Right ventricle myocardium superior (tissue), 1 donor: ENCODE results near the gene BPIFB1. TPM values are rescaled to one million over a fixed set of nuclear protein-coding genes. Genes with fewer than 3 reads are reported as not detected.

Source experiments
- ATAC-seq: fragments of 200-7000 bp; cut with Tn5 transposase; one replicate; pipeline ENCODE4 v1.9.1; 2020; ENCODE audit warnings: mild to moderate bottlenecking; ENCODE audit not compliant: poor library complexity
- DNase-seq: peaks from one replicate; pipeline ENCODE4 v3.0.0-alpha.2; 2020
- intact Hi-C: fragments of 100-400 bp; cut with DNase I; formaldehyde crosslinking; loops from one replicate; pipeline ENCODE4 v1.11.2; 2022
- total RNA-seq: library from RNA; stranded (reverse); fragmentation: NEBNext Ultra II Directional; extraction: Animal tissue kit (Norgen Biotek cat#: 25700); gene quantifications from one replicate; pipeline ENCODE4 v1.2.1, GENCODE V29; 2021
- donor health status: DM: no; HTN: yes; CAD: no; lungs with severe emphysema.

Gene BPIFB1
- total RNA-seq, 1 donor from 2014 or later = not detected

- intact Hi-C loops = no loop called here
- ATAC-seq = no peak
- no peak for DNase-seq
Measured at GRCh38 chr20:33312583-33312982, 29.6 kb downstream of the BPIFB1 start.

- ATAC-seq (no peak), DNase-seq (no peak)
- intact Hi-C loops = no loop called here
Measured at GRCh38 chr20:33313686-33314314, 30.8 kb downstream of the BPIFB1 start.

DNA sequence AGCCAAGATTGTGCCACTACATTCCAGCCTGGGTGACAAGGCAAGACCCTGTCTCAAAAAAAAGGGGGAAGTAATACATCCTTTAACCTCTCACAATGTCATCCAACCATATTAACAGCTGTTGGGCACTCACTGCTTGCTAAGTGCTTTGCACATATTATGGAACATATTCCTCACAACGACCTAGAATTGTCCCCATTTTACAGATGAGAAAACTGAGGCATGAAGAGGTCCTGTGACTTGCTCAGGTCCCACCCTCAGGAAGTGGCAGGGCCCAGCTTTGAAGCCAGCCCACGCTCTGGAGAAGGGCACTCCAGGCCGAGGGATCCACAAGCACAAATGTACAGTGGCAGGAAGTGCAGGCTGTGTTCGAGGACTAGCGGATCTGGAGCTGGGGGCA lies 33.3 kb downstream of the BPIFB1 start:
- ATAC-seq = no peak
- no peak for DNase-seq
- intact Hi-C loops = no loop called here

- ATAC-seq (no peak), DNase-seq (no peak)
- intact Hi-C loops = no loop called here
Measured at GRCh38 chr20:33316958-33317357, 33.9 kb downstream of the BPIFB1 start.

DNA sequence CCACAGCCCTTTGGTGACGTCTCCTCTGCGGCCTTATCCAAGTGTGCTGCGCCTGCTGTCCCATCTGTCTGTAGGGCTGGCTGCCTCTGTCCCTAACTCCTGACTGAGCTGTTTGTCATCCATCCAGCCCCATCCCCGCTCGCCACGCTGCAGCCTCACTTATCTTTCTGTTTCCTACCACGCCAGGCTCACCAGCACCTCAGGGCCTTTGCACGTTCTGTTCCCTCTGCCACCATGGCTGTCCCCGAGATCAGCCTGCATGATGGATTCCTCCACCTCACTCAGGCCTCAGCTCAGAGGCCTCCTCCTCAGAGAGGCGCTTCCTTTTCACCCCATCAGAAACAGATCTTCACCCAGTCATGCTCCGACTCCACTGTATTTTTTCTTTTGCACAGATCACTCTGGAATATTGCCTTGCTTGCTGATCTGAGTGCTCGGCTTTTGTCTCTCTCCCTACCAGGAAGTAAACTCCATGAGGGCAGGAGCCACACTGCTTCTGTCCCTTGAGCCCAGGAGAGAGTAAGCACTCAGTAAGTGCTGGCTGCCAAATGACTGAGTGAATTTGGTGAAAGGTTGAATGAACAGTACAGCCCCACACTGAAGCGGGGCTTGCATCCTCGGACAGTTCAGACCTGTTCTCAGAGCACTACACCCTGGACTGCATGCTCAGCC lies 34.5 kb downstream of the BPIFB1 start:
- ATAC-seq = no peak
- intact Hi-C loops = no loop called here
- DNase-seq = no peak

DNA sequence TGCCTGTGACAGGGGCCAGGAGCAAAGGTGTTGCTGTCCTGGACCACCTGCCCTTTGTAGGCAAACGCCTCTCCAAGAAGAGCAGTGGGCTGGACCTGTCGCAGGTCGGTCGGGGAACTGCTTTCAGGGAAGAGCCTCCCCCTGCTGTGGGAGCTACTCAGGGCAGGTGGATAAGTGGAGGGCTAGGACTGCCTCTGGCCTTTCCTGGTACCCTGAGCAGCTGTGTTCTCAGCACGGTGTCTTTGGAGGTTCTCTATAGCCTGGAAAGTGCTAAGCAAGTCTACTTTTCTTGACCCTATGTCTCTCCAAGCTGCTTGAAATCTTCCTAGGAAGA lies 35.0 kb downstream of the BPIFB1 start:
- no peak for DNase-seq
- intact Hi-C loops = no loop called here
- no peak for ATAC-seq

DNA sequence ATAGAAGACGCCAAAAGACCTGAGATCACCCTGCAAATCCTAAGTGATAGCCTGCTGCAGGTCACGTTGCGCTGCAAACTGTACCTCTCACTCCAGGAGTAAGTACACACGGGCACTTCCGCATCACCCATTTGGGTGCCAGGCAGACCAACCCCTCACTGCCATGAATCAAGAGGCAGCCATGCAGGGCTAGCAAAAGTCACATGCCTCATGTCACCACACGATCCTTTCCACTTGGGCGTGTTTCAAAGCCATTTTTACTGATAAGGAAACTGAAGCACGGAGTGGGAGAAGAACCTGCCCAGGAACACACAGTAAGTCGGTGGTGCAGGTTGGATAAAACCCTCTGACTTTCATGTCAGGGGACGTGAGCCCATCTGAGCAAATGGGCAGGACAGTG lies 37.0 kb downstream of the BPIFB1 start:
- ATAC-seq (no peak), DNase-seq (no peak)
- intact Hi-C loops = no loop called here

- intact Hi-C loops = no loop called here
- DNase-seq (no peak), ATAC-seq (no peak)
Measured at GRCh38 chr20:33322456-33322855, 39.4 kb downstream of the BPIFB1 start.

GRCh38 chr20:33323236-33323635 lies 40.2 kb downstream of the BPIFB1 start:
- ATAC-seq = no peak
- intact Hi-C loops = no loop called here
- no peak for DNase-seq

DNA sequence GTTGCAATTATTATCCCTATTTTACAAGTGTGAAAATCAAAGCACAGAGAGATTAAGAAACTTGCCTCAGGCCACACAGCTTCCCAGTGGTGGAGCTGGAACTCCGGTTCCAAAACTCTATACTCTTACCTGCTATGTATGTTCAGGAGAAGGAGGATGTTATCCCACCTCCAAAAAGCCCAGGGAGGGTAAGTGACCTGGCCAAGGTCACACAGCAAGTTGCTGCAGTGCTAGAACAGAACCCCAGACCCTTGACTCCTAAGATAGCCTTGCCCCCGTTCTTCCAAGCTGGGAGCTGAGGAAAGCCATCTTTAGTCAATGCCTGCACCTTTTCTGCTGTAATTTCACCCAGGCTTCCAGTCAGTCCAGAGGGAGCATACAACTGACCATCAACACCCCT lies 42.3 kb downstream of the BPIFB1 start:
- ATAC-seq (no peak), DNase-seq (no peak)
- intact Hi-C loops = no loop called here

DNA sequence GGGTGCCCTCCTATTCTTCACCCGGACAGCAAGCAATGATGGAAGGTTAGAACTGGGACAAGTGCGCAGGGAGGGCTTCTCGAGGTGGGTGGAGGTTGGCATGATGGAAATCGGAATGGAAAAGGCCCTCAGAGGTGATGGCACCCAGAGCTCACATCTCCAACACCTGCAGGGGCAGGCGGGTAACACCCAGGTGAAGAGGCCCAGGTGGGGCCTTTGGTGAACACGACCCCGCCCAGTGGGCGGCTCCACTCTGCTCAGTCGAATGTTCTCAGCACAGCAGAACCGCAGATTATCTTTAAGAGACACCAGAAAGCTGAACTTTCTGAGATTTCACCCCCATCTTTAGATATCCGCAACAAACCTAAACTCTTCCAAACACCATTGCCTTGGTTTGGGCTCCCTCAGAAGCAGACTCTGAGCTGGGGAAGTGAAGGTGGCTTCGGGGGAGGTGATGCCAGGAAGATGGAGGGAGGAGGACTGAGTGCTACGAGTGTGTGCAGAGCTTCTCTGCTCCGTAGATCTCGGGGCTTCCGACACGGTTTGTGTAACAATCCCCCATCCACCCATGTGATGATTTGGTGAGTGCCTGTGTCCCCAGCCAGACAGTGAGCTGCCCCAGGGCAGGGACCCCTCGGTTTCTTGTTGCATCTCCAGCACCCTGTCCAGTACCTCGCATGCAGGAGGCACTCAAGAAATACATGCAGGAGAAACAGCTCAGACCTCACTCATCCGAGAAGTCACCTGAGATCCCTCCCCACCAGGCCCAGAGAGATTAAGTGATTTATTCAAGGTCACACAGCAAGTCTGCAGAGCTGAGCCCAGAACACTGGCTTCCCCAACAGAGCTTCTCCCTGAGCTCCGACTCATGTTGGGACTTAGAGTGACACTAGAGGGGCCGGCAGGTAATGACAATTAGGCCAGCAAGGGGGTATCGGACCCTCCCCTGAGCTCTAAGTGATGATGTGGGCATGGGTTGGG lies 45.4 kb downstream of the BPIFB1 start:
- intact Hi-C loops = no loop called here
- DNase-seq (no peak), ATAC-seq (no peak)

GRCh38 chr20:33332905-33333456 lies 50.0 kb downstream of the BPIFB1 start:
- DNase-seq (no peak), ATAC-seq (no peak)
- intact Hi-C loops = no loop called here

- DNase-seq = no peak
- ATAC-seq = no peak
- intact Hi-C loops = no loop called here
Measured at GRCh38 chr20:33333616-33334015, 50.6 kb downstream of the BPIFB1 start.

DNA sequence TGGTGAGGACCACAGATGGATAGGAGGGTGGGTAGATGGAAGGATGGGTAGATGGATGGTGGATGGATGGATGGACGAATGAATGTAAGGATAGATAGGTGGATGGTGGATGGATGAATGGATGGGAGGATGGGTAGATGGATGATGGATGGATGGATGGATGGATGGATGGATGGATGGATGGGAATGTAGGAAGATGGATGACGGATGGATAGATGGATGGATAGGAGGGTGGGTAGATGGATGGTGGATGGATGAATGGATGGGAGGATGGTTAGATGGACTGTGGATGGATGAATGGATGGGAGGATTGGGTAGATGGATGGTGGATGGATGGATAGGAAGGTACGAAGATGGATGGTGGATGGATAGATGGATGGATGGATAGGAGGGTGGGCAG lies 51.1 kb downstream of the BPIFB1 start:
- ATAC-seq (no peak), DNase-seq (no peak)
- intact Hi-C loops = no loop called here

DNA sequence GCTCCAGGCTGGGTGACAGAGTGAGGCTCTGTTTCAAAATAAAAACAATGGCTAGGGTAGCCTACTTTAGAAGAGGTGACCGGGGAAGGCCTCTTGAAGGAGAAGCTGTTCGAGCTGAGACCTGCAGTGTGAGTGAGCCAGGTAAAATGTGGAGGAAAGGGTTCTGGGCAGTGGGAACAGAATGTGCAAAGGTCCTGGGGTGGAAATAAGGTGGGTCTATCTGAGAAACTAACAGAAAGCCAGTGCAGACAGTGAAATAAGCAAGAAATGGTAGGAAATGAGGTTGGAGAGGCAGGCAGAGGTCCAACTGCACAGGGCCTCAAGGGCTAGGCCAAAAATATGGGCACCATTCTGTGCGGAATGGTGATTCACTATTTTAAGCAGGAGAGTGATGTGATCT lies 53.4 kb downstream of the BPIFB1 start:
- intact Hi-C loops = no loop called here
- ATAC-seq (no peak), DNase-seq (no peak)

GRCh38 chr20:33337119-33337518 lies 54.1 kb downstream of the BPIFB1 start:
- no peak for DNase-seq
- ATAC-seq = no peak
- intact Hi-C loops = no loop called here

- DNase-seq = no peak
- ATAC-seq = no peak
- intact Hi-C loops = no loop called here
Measured at GRCh38 chr20:33337531-33338165, 54.6 kb downstream of the BPIFB1 start.

- no peak for ATAC-seq
- intact Hi-C loops = no loop called here
Measured at GRCh38 chr20:33338467-33339258, 55.6 kb downstream of the BPIFB1 start.

More at GRCh38 chr20:33338467-33339258, 55.6 kb downstream of the BPIFB1 start:
- DNase-seq = no peak
